Measurements from ENCODE around the gene CHST3. TPM values are rescaled to one million over a fixed set of nuclear protein-coding genes. Genes with fewer than 3 reads are reported as not detected.
"Not testable (repeated sequence)": the region's sequence is repeated elsewhere in the genome, so short reads cannot be mapped to it uniquely, and the experiment has no call there.

The CHST3 gene
- total and polyA plus RNA-seq, 9 of the 15 experiments (the other 6 are each of a cell fraction or from before 2014, with no cell fraction given) = 0.01 to 1.3 (median 0.15) TPM

DNA sequence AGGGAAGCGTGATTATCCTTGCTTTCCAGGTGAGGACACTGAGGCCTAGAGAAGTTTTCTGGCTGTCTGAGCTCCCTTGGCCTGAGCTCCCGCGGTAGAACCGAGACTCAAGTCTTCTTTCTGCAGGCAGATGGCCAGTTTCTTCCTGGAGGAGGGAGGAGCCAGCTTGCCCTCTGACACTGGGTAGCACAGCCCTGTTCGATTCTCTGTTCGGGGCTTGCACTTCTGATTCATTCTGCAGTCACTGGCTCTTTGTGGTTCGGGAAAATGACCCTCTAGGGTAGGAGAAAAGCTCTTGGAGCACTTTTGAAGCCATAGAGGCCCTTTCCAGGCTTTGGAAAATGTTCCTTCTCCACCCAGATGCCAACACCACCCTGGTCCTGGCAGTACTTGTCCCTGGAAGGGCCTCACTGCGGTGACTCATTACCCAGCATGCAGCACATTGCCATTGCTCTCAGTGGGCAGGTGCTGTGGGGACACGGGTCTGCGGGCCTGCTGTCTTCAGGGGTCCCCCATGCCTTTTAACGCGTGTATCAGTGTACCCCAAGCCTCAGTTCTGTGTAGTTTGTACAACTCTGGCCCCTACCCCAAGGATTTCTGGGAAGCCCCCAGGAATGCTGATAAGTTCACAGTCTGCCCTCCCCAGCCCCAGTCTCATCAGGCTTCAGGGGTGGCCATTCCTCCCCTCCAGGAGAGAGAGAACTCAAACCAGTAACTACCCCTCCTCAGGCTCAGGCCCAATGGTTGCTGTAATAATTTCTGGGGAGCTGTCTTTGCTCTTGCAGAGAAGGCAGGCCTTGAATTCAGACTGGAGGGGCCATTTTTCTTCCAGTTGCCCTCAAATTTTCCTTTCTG, 11.9 kb downstream of the CHST3 start:
- H3K27ac ChIP-seq (ENCODE audit: extremely low read depth, low read depth, low read length) = no peak overlapping the region
- no peaks in the 10 kb centered on the region for H3K36me3 ChIP-seq (ENCODE audit: control insufficient read depth, insufficient read depth, low read length)
- intact Hi-C loops (cut with micrococcal nuclease) = loop anchor here (5.0 kb wide), 2 partner anchors 69 to 71 kb away; no protein-coding TSS in a partner anchor
- no peak overlapping the region for H3K4me3 ChIP-seq
- no peaks in the 10 kb centered on the region; the same call in 1 of the 2 replicates for H4K20me1 ChIP-seq (replicated peaks; ENCODE audit: control insufficient read depth, insufficient read depth, low read length)
- H3K79me2 ChIP-seq (ENCODE audit: control insufficient read depth, insufficient read depth, low read length) = no peaks in the 10 kb centered on the region
- peaks cover 28 to 60% of the 10 kb centered on the region in 2 experiments for H3K27me3 ChIP-seq (ENCODE audit: control insufficient read depth in 2 of 2, insufficient read depth in 2 of 2, low read length in 2 of 2)
- no peak overlapping the region for H3K4me2 ChIP-seq (ENCODE audit: insufficient read depth, low read length)
- no peaks in the 10 kb centered on the region for H3K9me1 ChIP-seq (ENCODE audit: control insufficient read depth, insufficient read depth, low read length)
- no peaks in the 10 kb centered on the region for H3K9me3 ChIP-seq (replicated peaks; ENCODE audit: control insufficient read depth, insufficient read depth, low read depth, low read length)
- no peak overlapping the region for H3K9ac ChIP-seq (ENCODE audit: insufficient read depth in 1 of 2, low read depth in 2 of 2, low read length in 2 of 2)
- WGBS (ENCODE audit: insufficient coverage, low coverage, missing lambda C conversion rate) = 22% methylated on average over 12 of the region's 12 CpGs
- H3K4me1 ChIP-seq (replicated peaks in 1 of 2; ENCODE audit: control insufficient read depth in 2 of 2, insufficient read depth in 2 of 2, low read length in 2 of 2) = peaks cover 14 to 15% of the 10 kb centered on the region in 2 experiments; a peak in 4 of 5 replicates
- in situ Hi-C loops (cut with MboI) = no loop called here
- CTCF ChIA-PET (ENCODE audit: low intra/inter-chr PET ratio) = no interaction called here
- POLR2A ChIA-PET = interaction anchor here (0.8 kb wide), 1 partner anchor 209 kb away, joined by 3 read pairs; no protein-coding TSS in a partner anchor
- FAIRE-seq = no peak
- no peak for ATAC-seq
- H2AFZ ChIP-seq (ENCODE audit: low read depth, low read length) = no peak overlapping the region; the same call in 1 of the 2 replicates
- TF ChIP-seq EP400 (IDR thresholded peaks at IDR 0.05) = no peak
- TF ChIP-seq ZNF143 (CRISPR knock-in tag; IDR thresholded peaks at IDR 0.05) = peak; percentile 50; the same call in 1 of the 2 replicates
- TF ChIP-seq, protein P1, sequence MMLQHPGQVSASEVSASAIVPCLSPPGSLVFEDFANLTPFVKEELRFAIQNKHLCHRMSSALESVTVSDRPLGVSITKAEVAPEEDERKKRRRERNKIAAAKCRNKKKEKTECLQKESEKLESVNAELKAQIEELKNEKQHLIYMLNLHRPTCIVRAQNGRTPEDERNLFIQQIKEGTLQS (IDR thresholded peaks at IDR 0.05) = peak; percentile 55; the same call in 1 of the 2 replicates
- TF ChIP-seq, protein P1 (CRISPR knock-in tag; conservative IDR thresholded peaks at IDR 0.05) = no peak
- peak; percentile 55; the same call in 1 of the 2 replicates for TF ChIP-seq FOSL1 (tag; conservative IDR thresholded peaks at IDR 0.05)
- TF ChIP-seq JUND (IDR thresholded peaks at IDR 0.05; ENCODE audit: borderline replicate concordance, low read depth, low read length) = peak; percentile 33; the same call in 1 of the 2 replicates
- TF ChIP-seq JUND (tag; IDR thresholded peaks at IDR 0.05; ENCODE audit: borderline replicate concordance, low read depth, low read length) = peak; percentile 31; the same call in 1 of the 3 replicates
- no peak for TF ChIP-seq GATA2 (CRISPR knock-in tag; IDR thresholded peaks at IDR 0.05)
- no peak for TF ChIP-seq ZZZ3 (IDR thresholded peaks at IDR 0.05)
- BruUV-seq (replicated peaks) = no TSS peak
- no peak for DNase-seq (ENCODE audit: extremely low read depth in 1 of 4, low spot score in 3 of 4)

DNA sequence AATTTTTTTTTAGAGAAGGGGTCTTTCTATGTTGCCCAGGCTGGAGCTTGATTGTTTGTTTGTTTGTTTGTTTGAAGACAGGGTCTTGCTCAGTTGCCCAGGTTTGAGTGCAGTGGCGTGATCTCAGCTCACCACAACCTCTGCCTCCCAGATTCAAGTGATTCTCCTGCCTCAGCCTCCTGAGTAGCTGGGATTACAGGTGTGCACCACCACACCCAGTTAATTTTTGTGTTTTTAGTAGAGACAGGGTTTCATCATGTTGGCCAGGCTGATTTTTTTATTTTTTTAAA, 13.4 kb downstream of the CHST3 start:
- H3K36me3 ChIP-seq (ENCODE audit: control insufficient read depth, insufficient read depth, low read length); H3K9ac ChIP-seq (ENCODE audit: insufficient read depth in 1 of 2, low read depth in 2 of 2, low read length in 2 of 2); BruUV-seq (replicated peaks); DNase-seq (ENCODE audit: extremely low read depth in 1 of 4, low spot score in 3 of 4); ATAC-seq; H3K9me3 ChIP-seq (replicated peaks; ENCODE audit: control insufficient read depth, insufficient read depth, low read depth, low read length); H3K79me2 ChIP-seq (ENCODE audit: control insufficient read depth, insufficient read depth, low read length); H3K4me2 ChIP-seq (ENCODE audit: insufficient read depth, low read length); H3K9me1 ChIP-seq (ENCODE audit: control insufficient read depth, insufficient read depth, low read length); FAIRE-seq; in situ Hi-C loops (cut with MboI); H4K20me1 ChIP-seq (replicated peaks; ENCODE audit: control insufficient read depth, insufficient read depth, low read length); H3K4me3 ChIP-seq; H2AFZ ChIP-seq (ENCODE audit: low read depth, low read length); H3K27ac ChIP-seq (ENCODE audit: extremely low read depth, low read depth, low read length): not testable (repeated sequence)
- intact Hi-C loops (cut with micrococcal nuclease) = loop anchor here (5.0 kb wide), 2 partner anchors 70 kb away; no protein-coding TSS in a partner anchor
- ChIA-PET CTCF (ENCODE audit: low intra/inter-chr PET ratio) (interaction anchor here (1.7 kb wide), 1 partner anchor 81 kb away, joined by 7 read pairs; no protein-coding TSS in a partner anchor), POLR2A (interaction anchor here (1.4 kb wide), 1 partner anchor 22 kb away, joined by 3 read pairs; no protein-coding TSS in a partner anchor)
- Histone ChIP-seq H3K27me3 (ENCODE audit: control insufficient read depth in 2 of 2, insufficient read depth in 2 of 2, low read length in 2 of 2) (peaks cover 16 to 50% of the 10 kb centered on the region in 2 experiments), H3K4me1 (replicated peaks in 1 of 2; ENCODE audit: control insufficient read depth in 2 of 2, insufficient read depth in 2 of 2, low read length in 2 of 2) (peaks cover 15 to 18% of the 10 kb centered on the region in 2 experiments; a peak in 4 of 5 replicates)
- 46% methylated on average over 1 of the region's 1 CpG for WGBS (ENCODE audit: insufficient coverage, low coverage, missing lambda C conversion rate)

Data from K562 (cell line).